Keratinocyte (primary cell): ENCODE data around the gene LOXL4. TPM values are rescaled to one million over a fixed set of nuclear protein-coding genes. Genes with fewer than 3 reads are reported as not detected.

Source experiments
- DNase-seq: peaks from one replicate; pipeline ENCODE4 v3.0.0-alpha.2; 2011; ENCODE audit warnings: low read depth, missing footprints, low spot score
- FAIRE-seq: peaks from 2 replicates; lab custom pipeline; 2011; peaks lifted over from hg19 to GRCh38; lab: Jason Lieb, UNC
- H2AFZ ChIP-seq: 2 replicates; pipeline ENCODE4 v1.6.0; 2012; ENCODE audit warnings: low read length, control low read depth, inconsistent platforms; ENCODE audit not compliant: control insufficient read depth
- H3K27ac ChIP-seq: 2 replicates; pipeline ENCODE4 v1.5.1; 2011; ENCODE audit warnings: low read length; ENCODE audit not compliant: control insufficient read depth, insufficient read depth
- H3K27me3 ChIP-seq: 3 replicates; pipeline ENCODE4 v1.6.0; 2011; ENCODE audit warnings: low read length; ENCODE audit not compliant: control insufficient read depth, insufficient read depth; ENCODE audit errors: extremely low read depth
- H3K36me3 ChIP-seq, 2 experiments: 2 replicates in 1 of 2; 3 replicates in 1 of 2; pipeline ENCODE4 v1.5.1; 2011; ENCODE audit warnings: low read length in 2 of 2, mild to moderate bottlenecking in 1 of 2; ENCODE audit not compliant: control insufficient read depth in 2 of 2, insufficient read depth in 2 of 2; ENCODE audit errors: extremely low read depth in 1 of 2
- H3K4me1 ChIP-seq: 3 replicates; pipeline ENCODE4 v1.5.1; 2011; ENCODE audit warnings: low read length; ENCODE audit not compliant: control insufficient read depth, insufficient read depth; ENCODE audit errors: extremely low read depth
- H3K4me2 ChIP-seq: 3 replicates; pipeline ENCODE4 v1.6.0; 2011; ENCODE audit warnings: low read depth, low read length; ENCODE audit not compliant: control insufficient read depth, insufficient read depth; ENCODE audit errors: extremely low read depth
- H3K4me3 ChIP-seq, 3 experiments: fragments of 200-600 bp in 1 of 3; sonication (generic) in 1 of 3; 2 replicates in 2 of 3; 3 replicates in 1 of 3; pipeline ENCODE4 v1.5.1; 2011 to 2016; ENCODE audit warnings: low read length in 3 of 3, mild to moderate bottlenecking in 3 of 3, control low read depth in 2 of 3, inconsistent platforms in 1 of 3, low read depth in 1 of 3, mixed read lengths in 1 of 3, mixed run types in 1 of 3, moderate library complexity in 1 of 3; ENCODE audit not compliant: control insufficient read depth in 2 of 3, insufficient read depth in 2 of 3; ENCODE audit errors: extremely low read depth in 1 of 3
- H3K79me2 ChIP-seq: 2 replicates; pipeline ENCODE4 v1.6.0; 2012; ENCODE audit warnings: low read length; ENCODE audit not compliant: control insufficient read depth, insufficient read depth
- H3K9ac ChIP-seq: 3 replicates; pipeline ENCODE4 v1.6.0; 2011; ENCODE audit warnings: low read length; ENCODE audit not compliant: control insufficient read depth, insufficient read depth; ENCODE audit errors: extremely low read depth
- H3K9me1 ChIP-seq: 3 replicates; pipeline ENCODE4 v1.6.0; 2011; ENCODE audit warnings: low read length; ENCODE audit not compliant: control insufficient read depth, insufficient read depth; ENCODE audit errors: extremely low read depth
- H3K9me3 ChIP-seq: 2 replicates; pipeline ENCODE4 v1.5.1; 2012; ENCODE audit warnings: low read depth, low read length; ENCODE audit not compliant: control insufficient read depth
- H4K20me1 ChIP-seq: 3 replicates; pipeline ENCODE4 v1.6.0; 2011; ENCODE audit warnings: low read length; ENCODE audit not compliant: control insufficient read depth, insufficient read depth; ENCODE audit errors: extremely low read depth
- EZH2 ChIP-seq: IDR thresholded peaks from one replicate; pipeline ENCODE4 v1.6.1; 2012; ENCODE audit warnings: inconsistent platforms, mild to moderate bottlenecking, low read length, moderate library complexity
- dilution Hi-C: fragments of 300-500 bp; cut with MboI; formaldehyde crosslinking; loops from one replicate; pipeline ENCODE4 v1.7.0; 2020; ENCODE audit warnings: low sequenced_read_pairs; ENCODE audit not compliant: extremely low pct_ligation_motif_present
- polyA plus RNA-seq, 5 experiments: library from polyadenylated mRNA; depleted of rRNA in 3 of 5; stranded (reverse) in 3 of 5; stranded (forward) in 1 of 5; unstranded in 1 of 5; fragments of >200 nt; gene quantifications; 1 replicate in 1 of 5; 2 replicates in 3 of 5; 3 replicates in 1 of 5; pipeline versions ENCODE4 v1.2.1 to v1.2.3, GENCODE V29; 2011 to 2012; ENCODE audit warnings: missing spikeins in 2 of 5, low read depth in 1 of 5, low replicate concordance in 1 of 5
- TF ChIP-seq, protein P1 (sequence below), 3 experiments: IDR thresholded peaks in 1 of 3; conservative IDR thresholded peaks in 1 of 3; optimal IDR thresholded peaks in 1 of 3; 2 replicates in 2 of 3; 3 replicates in 1 of 3; pipeline versions ENCODE3 to v1.5.1; 2011; ENCODE audit warnings: low read length in 3 of 3, mild to moderate bottlenecking in 3 of 3, moderate library complexity in 2 of 3, control low read depth in 1 of 3, inconsistent platforms in 1 of 3; ENCODE audit not compliant: insufficient read depth in 2 of 3; ENCODE audit errors: extremely low read depth in 1 of 3

Gene LOXL4
- polyA plus RNA-seq, 1 donor (not counting 4 experiments of a cell fraction or from before 2014, with no cell fraction given): 0.01 TPM

DNA sequence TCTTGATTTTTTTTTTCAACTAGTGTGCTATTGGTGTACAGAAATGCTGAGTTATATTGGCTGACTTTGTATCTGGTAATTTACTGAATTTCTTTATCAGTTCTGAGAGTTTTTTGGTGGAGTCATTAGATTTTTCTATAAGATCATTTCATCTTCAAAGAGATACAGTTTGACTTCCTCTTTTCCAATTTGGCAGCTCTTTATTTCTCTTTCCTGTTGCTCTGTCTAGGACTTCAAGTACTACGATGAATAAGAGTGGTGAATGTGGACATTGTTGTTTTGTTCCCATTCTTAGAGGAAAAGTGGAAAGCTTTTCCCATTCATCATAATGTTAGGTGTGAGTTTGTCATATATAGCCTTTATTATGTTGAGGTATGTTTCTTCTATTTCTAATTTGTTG, 50.2 kb downstream of the LOXL4 start:
- Histone ChIP-seq H3K4me3 (no peak overlapping the region), H3K9ac (no peak overlapping the region), H4K20me1 (no peaks in the 10 kb centered on the region), H3K9me1 (no peaks in the 10 kb centered on the region), H3K79me2 (peaks cover 41% of the 10 kb centered on the region), H3K27ac (no peak overlapping the region), H3K4me2 (no peak overlapping the region), H3K27me3 (no peaks in the 10 kb centered on the region), H3K9me3 (no peaks in the 10 kb centered on the region), H2AFZ (no peak overlapping the region), H3K36me3 (no peaks in the 10 kb centered on the region), H3K4me1 (no peaks in the 10 kb centered on the region)
- dilution Hi-C loops: no loop called here
- FAIRE-seq: no peak
- TF ChIP-seq, protein P1, sequence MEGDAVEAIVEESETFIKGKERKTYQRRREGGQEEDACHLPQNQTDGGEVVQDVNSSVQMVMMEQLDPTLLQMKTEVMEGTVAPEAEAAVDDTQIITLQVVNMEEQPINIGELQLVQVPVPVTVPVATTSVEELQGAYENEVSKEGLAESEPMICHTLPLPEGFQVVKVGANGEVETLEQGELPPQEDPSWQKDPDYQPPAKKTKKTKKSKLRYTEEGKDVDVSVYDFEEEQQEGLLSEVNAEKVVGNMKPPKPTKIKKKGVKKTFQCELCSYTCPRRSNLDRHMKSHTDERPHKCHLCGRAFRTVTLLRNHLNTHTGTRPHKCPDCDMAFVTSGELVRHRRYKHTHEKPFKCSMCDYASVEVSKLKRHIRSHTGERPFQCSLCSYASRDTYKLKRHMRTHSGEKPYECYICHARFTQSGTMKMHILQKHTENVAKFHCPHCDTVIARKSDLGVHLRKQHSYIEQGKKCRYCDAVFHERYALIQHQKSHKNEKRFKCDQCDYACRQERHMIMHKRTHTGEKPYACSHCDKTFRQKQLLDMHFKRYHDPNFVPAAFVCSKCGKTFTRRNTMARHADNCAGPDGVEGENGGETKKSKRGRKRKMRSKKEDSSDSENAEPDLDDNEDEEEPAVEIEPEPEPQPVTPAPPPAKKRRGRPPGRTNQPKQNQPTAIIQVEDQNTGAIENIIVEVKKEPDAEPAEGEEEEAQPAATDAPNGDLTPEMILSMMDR (optimal IDR thresholded peaks at IDR 0.05 in 1 of 3, IDR thresholded peaks at IDR 0.05 in 1 of 3, conservative IDR thresholded peaks at IDR 0.05 in 1 of 3; ENCODE audit: extremely low read depth in 1 of 3, insufficient read depth in 2 of 3, low read length in 3 of 3): no peak
- no peak for TF ChIP-seq EZH2
- no peak for DNase-seq

DNA sequence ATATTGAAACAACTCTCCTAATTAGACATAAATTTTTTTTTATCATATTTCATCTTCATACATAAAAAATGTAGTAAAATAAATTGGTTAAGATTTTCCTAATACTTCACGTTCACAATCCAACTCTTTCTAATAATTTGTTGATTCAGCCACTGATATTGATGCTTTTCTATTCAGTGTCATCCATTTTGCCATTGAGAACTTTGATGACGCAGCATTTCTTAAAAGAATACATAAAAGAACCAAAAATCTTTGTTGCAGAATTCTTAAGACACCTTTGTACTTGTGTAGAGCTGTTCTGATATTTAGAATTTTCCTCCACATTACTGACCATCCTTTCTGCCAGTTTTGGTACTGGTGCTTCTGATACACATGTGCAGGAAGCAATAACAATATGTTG, 52.6 kb downstream of the LOXL4 start:
- Histone ChIP-seq H3K4me1 (peaks cover 14% of the 10 kb centered on the region), H3K79me2 (peaks cover 44% of the 10 kb centered on the region)
- dilution Hi-C loops: no loop called here

More for the DNA sequence above, 52.6 kb downstream of the LOXL4 start:
- DNase-seq (no peak), FAIRE-seq (no peak)
- H2AFZ ChIP-seq: no peak overlapping the region
- H3K9me3 ChIP-seq: no peaks in the 10 kb centered on the region
- TF ChIP-seq, protein P1 (optimal IDR thresholded peaks at IDR 0.05 in 1 of 3, IDR thresholded peaks at IDR 0.05 in 1 of 3, conservative IDR thresholded peaks at IDR 0.05 in 1 of 3; ENCODE audit: extremely low read depth in 1 of 3, insufficient read depth in 2 of 3, low read length in 3 of 3): no peak
- no peak for TF ChIP-seq EZH2
- no peak overlapping the region for H3K9ac ChIP-seq
- no peak overlapping the region for H3K4me2 ChIP-seq
- no peaks in the 10 kb centered on the region for H3K9me1 ChIP-seq
- H4K20me1 ChIP-seq: no peaks in the 10 kb centered on the region
- no peaks in the 10 kb centered on the region for H3K36me3 ChIP-seq
- H3K27me3 ChIP-seq: no peaks in the 10 kb centered on the region
- no peak overlapping the region for H3K27ac ChIP-seq
- no peak overlapping the region for H3K4me3 ChIP-seq
